ENCODE measurements around the gene GVQW3. TPM values are rescaled to one million over a fixed set of nuclear protein-coding genes. Genes with fewer than 3 reads are reported as not detected.
A peak's percentile ranks its signal among the peaks of the same experiment; 100 is the strongest.

The GVQW3 gene
- total RNA-seq, 1 donor, result 2.9 TPM

DNA sequence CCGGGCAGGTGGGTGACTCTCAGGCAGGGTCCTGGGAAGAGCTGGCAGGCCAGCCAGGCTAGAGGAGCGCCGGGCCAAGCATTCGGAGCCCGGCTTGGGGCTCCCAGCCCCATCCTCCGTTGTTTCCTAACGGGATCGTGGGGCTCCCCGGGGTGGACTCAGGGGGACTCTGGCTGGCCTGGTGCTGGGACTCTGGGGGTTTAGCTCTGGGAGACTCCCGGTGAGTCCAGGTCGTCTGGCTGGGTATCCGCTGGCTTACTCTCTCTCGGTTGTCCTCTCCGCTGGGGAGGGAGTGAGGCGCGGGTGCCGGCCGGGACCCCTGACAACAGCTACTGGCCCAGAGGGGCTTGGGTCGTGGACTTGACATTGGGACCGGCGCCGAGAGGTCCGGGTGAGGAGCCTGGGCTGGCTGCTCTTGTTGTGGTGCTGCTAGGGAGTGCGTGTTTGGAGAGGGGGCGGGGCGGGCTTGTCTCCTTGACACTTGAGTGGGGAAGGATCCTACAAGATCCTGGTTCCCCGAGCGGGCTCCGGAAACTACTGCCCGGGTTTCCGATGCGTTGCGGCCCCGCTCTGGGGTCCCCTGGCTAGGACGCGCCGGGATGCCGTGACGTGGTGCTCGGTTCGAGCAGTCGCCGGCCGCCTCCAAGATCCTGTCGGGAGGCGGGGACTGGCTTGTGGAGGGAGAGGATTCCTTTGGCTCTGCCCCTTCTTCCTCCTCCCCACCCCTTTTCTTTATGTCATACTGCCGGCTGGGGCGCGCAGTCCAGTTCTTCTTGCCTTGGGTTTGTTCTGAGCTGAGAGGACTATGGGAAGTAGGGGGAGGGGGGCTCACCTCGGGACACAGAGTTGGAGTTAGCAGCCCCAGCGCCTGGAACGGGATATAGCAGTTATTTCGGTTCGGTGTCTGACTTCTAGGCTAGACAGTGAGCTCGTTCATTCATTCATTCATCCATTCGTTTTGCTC lies 64.3 kb downstream of the GVQW3 start:
- Histone ChIP-seq H3K4me3 (ENCODE audit: insufficient read depth, low read length) (peak overlapping the region; percentile 90), H3K4me1 (ENCODE audit: insufficient read depth, low read length) (peaks cover 13% of the 10 kb centered on the region), H4K20me1 (ENCODE audit: insufficient read depth, low read length) (peaks cover 9% of the 10 kb centered on the region), H3K4me2 (ENCODE audit: insufficient read depth, low read length) (peak overlapping the region; percentile 93), H3K79me2 (ENCODE audit: insufficient read depth, low read length) (peaks cover 40% of the 10 kb centered on the region), H3K27ac (ENCODE audit: low read depth, low read length) (peak overlapping the region; percentile 97), H3K27me3 (ENCODE audit: insufficient read depth, low read length) (no peaks in the 10 kb centered on the region), H3K9me3 (ENCODE audit: low read depth, low read length) (no peaks in the 10 kb centered on the region), H2AFZ (ENCODE audit: low read length) (peak overlapping the region; percentile 98), H3K36me3 (ENCODE audit: insufficient read depth, low read length) (peaks cover 21% of the 10 kb centered on the region)
- TF ChIP-seq, protein P1, sequence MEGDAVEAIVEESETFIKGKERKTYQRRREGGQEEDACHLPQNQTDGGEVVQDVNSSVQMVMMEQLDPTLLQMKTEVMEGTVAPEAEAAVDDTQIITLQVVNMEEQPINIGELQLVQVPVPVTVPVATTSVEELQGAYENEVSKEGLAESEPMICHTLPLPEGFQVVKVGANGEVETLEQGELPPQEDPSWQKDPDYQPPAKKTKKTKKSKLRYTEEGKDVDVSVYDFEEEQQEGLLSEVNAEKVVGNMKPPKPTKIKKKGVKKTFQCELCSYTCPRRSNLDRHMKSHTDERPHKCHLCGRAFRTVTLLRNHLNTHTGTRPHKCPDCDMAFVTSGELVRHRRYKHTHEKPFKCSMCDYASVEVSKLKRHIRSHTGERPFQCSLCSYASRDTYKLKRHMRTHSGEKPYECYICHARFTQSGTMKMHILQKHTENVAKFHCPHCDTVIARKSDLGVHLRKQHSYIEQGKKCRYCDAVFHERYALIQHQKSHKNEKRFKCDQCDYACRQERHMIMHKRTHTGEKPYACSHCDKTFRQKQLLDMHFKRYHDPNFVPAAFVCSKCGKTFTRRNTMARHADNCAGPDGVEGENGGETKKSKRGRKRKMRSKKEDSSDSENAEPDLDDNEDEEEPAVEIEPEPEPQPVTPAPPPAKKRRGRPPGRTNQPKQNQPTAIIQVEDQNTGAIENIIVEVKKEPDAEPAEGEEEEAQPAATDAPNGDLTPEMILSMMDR (IDR thresholded peaks at IDR 0.05; ENCODE audit: extremely low read depth, low read depth, low read length), result peak; percentile 12
- DNase-seq (ENCODE audit: insufficient read length, low spot score, missing footprints), result peak; percentile 86

DNA sequence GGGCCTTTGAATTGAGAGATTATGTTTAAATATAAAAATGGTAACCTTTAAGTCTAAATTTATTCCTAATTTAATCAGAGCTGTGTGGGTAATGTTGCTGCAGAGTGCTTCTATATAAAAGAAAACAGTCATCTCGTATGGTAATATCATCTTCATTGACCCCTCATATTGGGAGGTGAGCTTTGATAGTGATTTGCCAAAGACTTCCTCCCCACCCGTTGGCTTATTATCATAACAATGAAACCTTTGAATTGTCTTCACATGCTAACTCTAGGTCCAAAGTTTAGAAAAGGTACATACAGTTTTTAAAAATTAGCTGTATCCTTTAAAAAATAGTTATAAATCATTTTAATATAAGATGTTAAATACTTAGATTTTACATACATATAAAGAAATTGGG lies 67.4 kb downstream of the GVQW3 start:
- Histone ChIP-seq H2AFZ (ENCODE audit: low read length) (no peak overlapping the region), H3K36me3 (ENCODE audit: insufficient read depth, low read length) (peaks cover 32% of the 10 kb centered on the region), H3K4me1 (ENCODE audit: insufficient read depth, low read length) (peaks cover 8% of the 10 kb centered on the region), H3K9me3 (ENCODE audit: low read depth, low read length) (no peaks in the 10 kb centered on the region), H3K4me2 (ENCODE audit: insufficient read depth, low read length) (no peak overlapping the region), H3K27ac (ENCODE audit: low read depth, low read length) (no peak overlapping the region), H3K27me3 (ENCODE audit: insufficient read depth, low read length) (no peaks in the 10 kb centered on the region), H3K79me2 (ENCODE audit: insufficient read depth, low read length) (peaks cover 32% of the 10 kb centered on the region), H4K20me1 (ENCODE audit: insufficient read depth, low read length) (peaks cover 9% of the 10 kb centered on the region), H3K4me3 (ENCODE audit: insufficient read depth, low read length) (no peak overlapping the region)
- DNase-seq (ENCODE audit: insufficient read length, low spot score, missing footprints), result no peak
- TF ChIP-seq, protein P1 (IDR thresholded peaks at IDR 0.05; ENCODE audit: extremely low read depth, low read depth, low read length), result no peak

- no peaks in the 10 kb centered on the region for H4K20me1 ChIP-seq (ENCODE audit: insufficient read depth, low read length)
- no peaks in the 10 kb centered on the region for H3K27me3 ChIP-seq (ENCODE audit: insufficient read depth, low read length)
- H3K27ac ChIP-seq (ENCODE audit: low read depth, low read length), result no peak overlapping the region
- H3K36me3 ChIP-seq (ENCODE audit: insufficient read depth, low read length), result peaks cover 22% of the 10 kb centered on the region
- no peak for DNase-seq (ENCODE audit: insufficient read length, low spot score, missing footprints)
- TF ChIP-seq, protein P1 (IDR thresholded peaks at IDR 0.05; ENCODE audit: extremely low read depth, low read depth, low read length), result no peak
- H2AFZ ChIP-seq (ENCODE audit: low read length), result no peak overlapping the region
- peaks cover 2% of the 10 kb centered on the region for H3K79me2 ChIP-seq (ENCODE audit: insufficient read depth, low read length)
- H3K4me1 ChIP-seq (ENCODE audit: insufficient read depth, low read length), result peaks cover 4% of the 10 kb centered on the region
- no peak overlapping the region for H3K4me2 ChIP-seq (ENCODE audit: insufficient read depth, low read length)
- no peaks in the 10 kb centered on the region for H3K9me3 ChIP-seq (ENCODE audit: low read depth, low read length)
- H3K4me3 ChIP-seq (ENCODE audit: insufficient read depth, low read length), result no peak overlapping the region
Observed at GRCh38 chr11:76453248-76453647, 72.1 kb downstream of the GVQW3 start.

GRCh38 chr11:76455331-76455730 lies 74.2 kb downstream of the GVQW3 start:
- TF ChIP-seq, protein P1 (IDR thresholded peaks at IDR 0.05; ENCODE audit: extremely low read depth, low read depth, low read length), result no peak
- peaks cover 4% of the 10 kb centered on the region for H3K4me1 ChIP-seq (ENCODE audit: insufficient read depth, low read length)
- H3K27me3 ChIP-seq (ENCODE audit: insufficient read depth, low read length), result no peaks in the 10 kb centered on the region
- H3K79me2 ChIP-seq (ENCODE audit: insufficient read depth, low read length), result no peaks in the 10 kb centered on the region
- no peak overlapping the region for H2AFZ ChIP-seq (ENCODE audit: low read length)
- peaks cover 11% of the 10 kb centered on the region for H3K36me3 ChIP-seq (ENCODE audit: insufficient read depth, low read length)
- H3K4me3 ChIP-seq (ENCODE audit: insufficient read depth, low read length), result no peak overlapping the region
- H4K20me1 ChIP-seq (ENCODE audit: insufficient read depth, low read length), result no peaks in the 10 kb centered on the region
- DNase-seq (ENCODE audit: insufficient read length, low spot score, missing footprints), result no peak
- H3K9me3 ChIP-seq (ENCODE audit: low read depth, low read length), result no peaks in the 10 kb centered on the region
- H3K4me2 ChIP-seq (ENCODE audit: insufficient read depth, low read length), result no peak overlapping the region
- H3K27ac ChIP-seq (ENCODE audit: low read depth, low read length), result no peak overlapping the region
